Activated T-helper 2 cell treated with anti-CD3 and anti-CD28 coated beads, Interferon-gamma antibody, Interleukin-2, Interleukin-4, amounts not matched to agents 10 μg/mL and 5 μg/mL and 100 μg/mL, durations not matched to agents 14 hours and 24 hours and 36 hours (primary cell): Measurements from ENCODE around the gene RTBDN. TPM values are rescaled to one million over a fixed set of nuclear protein-coding genes. Genes with fewer than 3 reads are reported as not detected.
"Not testable (repeated sequence)": the region's sequence is repeated elsewhere in the genome, so short reads cannot be mapped to it uniquely, and the experiment has no call there.

Source experiments
- DNase-seq: peaks from one replicate; pipeline ENCODE4 v3.0.0; 2021; ENCODE audit warnings: low spot score
- H3K27ac Mint-ChIP-seq: one replicate; pipeline ENCODE4 v1.8.0; 2021; ENCODE audit warnings: mixed read lengths
- H3K27me3 Mint-ChIP-seq: one replicate; pipeline ENCODE4 v1.8.0; 2021; ENCODE audit warnings: low read depth, mixed read lengths
- H3K36me3 Mint-ChIP-seq: one replicate; pipeline ENCODE4 v1.8.0; 2021; ENCODE audit warnings: low read depth, mixed read lengths
- H3K4me1 Mint-ChIP-seq: one replicate; pipeline ENCODE4 v1.8.0; 2021; ENCODE audit warnings: low read depth, mixed read lengths
- H3K4me3 Mint-ChIP-seq: one replicate; pipeline ENCODE4 v1.8.0; 2021; ENCODE audit warnings: low read depth, mild to moderate bottlenecking, moderate library complexity, mixed read lengths
- H3K9me3 Mint-ChIP-seq: one replicate; pipeline ENCODE4 v1.8.0; 2021; ENCODE audit warnings: mixed read lengths
- intact Hi-C: fragments of 100-400 bp; cut with micrococcal nuclease; formaldehyde crosslinking; loops from one replicate; pipeline ENCODE4 v1.15.1; 2023
- total RNA-seq: library from RNA; stranded (reverse); gene quantifications from 2 replicates; pipeline ENCODE4 v1.2.3, GENCODE V29; 2022

The RTBDN gene
- total RNA-seq, 1 donor from 2014 or later = not detected

GRCh38 chr19:12800466-12800770 lies 34.0 kb downstream of the RTBDN start:
- H3K27me3 Mint-ChIP-seq = no peaks in the 10 kb centered on the region
- peaks cover 25% of the 10 kb centered on the region for H3K4me1 Mint-ChIP-seq
- no peak for DNase-seq
- H3K27ac Mint-ChIP-seq = peak overlapping the region; percentile 87
- intact Hi-C loops = no loop called here
- H3K9me3 Mint-ChIP-seq = no peaks in the 10 kb centered on the region
- H3K4me3 Mint-ChIP-seq = peak overlapping the region; percentile 91
- H3K36me3 Mint-ChIP-seq = peaks cover 34% of the 10 kb centered on the region

GRCh38 chr19:12799742-12800465 lies 34.5 kb downstream of the RTBDN start:
- Mint-ChIP-seq H3K27ac (no peak overlapping the region), H3K27me3 (no peaks in the 10 kb centered on the region), H3K9me3 (no peaks in the 10 kb centered on the region), H3K4me3 (peak overlapping the region; percentile 91), H3K4me1 (peaks cover 25% of the 10 kb centered on the region), H3K36me3 (peaks cover 34% of the 10 kb centered on the region)
- intact Hi-C loops = no loop called here
- DNase-seq = no peak

GRCh38 chr19:12797607-12798006 lies 36.8 kb downstream of the RTBDN start:
- H3K4me3 Mint-ChIP-seq, H3K27ac Mint-ChIP-seq, DNase-seq, H3K27me3 Mint-ChIP-seq, intact Hi-C loops, H3K9me3 Mint-ChIP-seq: not testable (repeated sequence)
- Mint-ChIP-seq H3K4me1 (peaks cover 32% of the 10 kb centered on the region), H3K36me3 (peaks cover 42% of the 10 kb centered on the region)

- intact Hi-C loops = no loop called here
- no peak overlapping the region for H3K27ac Mint-ChIP-seq
- peaks cover 28% of the 10 kb centered on the region for H3K4me1 Mint-ChIP-seq
- no peak for DNase-seq
- peaks cover 46% of the 10 kb centered on the region for H3K36me3 Mint-ChIP-seq
- no peaks in the 10 kb centered on the region for H3K27me3 Mint-ChIP-seq
- no peak overlapping the region for H3K4me3 Mint-ChIP-seq
- no peaks in the 10 kb centered on the region for H3K9me3 Mint-ChIP-seq
Observed at GRCh38 chr19:12797141-12797587, 37.2 kb downstream of the RTBDN start.

- peaks cover 52% of the 10 kb centered on the region for H3K36me3 Mint-ChIP-seq
- H3K9me3 Mint-ChIP-seq = no peaks in the 10 kb centered on the region
- no peaks in the 10 kb centered on the region for H3K27me3 Mint-ChIP-seq
- peak overlapping the region; percentile 68 for H3K4me3 Mint-ChIP-seq
- DNase-seq = peak; percentile 73
- peaks cover 26% of the 10 kb centered on the region for H3K4me1 Mint-ChIP-seq
- H3K27ac Mint-ChIP-seq = peak overlapping the region; percentile 75
- intact Hi-C loops = loop anchor here (1.0 kb wide), 3 partner anchors 19 to 36 kb away; no protein-coding TSS in a partner anchor
Observed at GRCh38 chr19:12796146-12797071, 38.0 kb downstream of the RTBDN start.

GRCh38 chr19:12794971-12795381 lies 39.4 kb downstream of the RTBDN start:
- H3K4me3 Mint-ChIP-seq = peak overlapping the region; percentile 73
- H3K27ac Mint-ChIP-seq = peak overlapping the region; percentile 91
- peaks cover 26% of the 10 kb centered on the region for H3K4me1 Mint-ChIP-seq
- DNase-seq = no peak
- no peaks in the 10 kb centered on the region for H3K27me3 Mint-ChIP-seq
- intact Hi-C loops = loop anchor here (5.0 kb wide), 4 partner anchors 63 to 1042 kb away; partner anchors contain the start of genes CALR, DHPS and TRIR
- peaks cover 40% of the 10 kb centered on the region for H3K36me3 Mint-ChIP-seq
- H3K9me3 Mint-ChIP-seq = no peaks in the 10 kb centered on the region

- H3K4me1 Mint-ChIP-seq = peaks cover 26% of the 10 kb centered on the region
- no peaks in the 10 kb centered on the region for H3K9me3 Mint-ChIP-seq
- peak overlapping the region; percentile 91 for H3K27ac Mint-ChIP-seq
- H3K27me3 Mint-ChIP-seq = no peaks in the 10 kb centered on the region
- intact Hi-C loops = loop anchor here (5.0 kb wide), 4 partner anchors 62 to 1043 kb away; partner anchors contain the start of genes CALR, DHPS and TRIR
- peak overlapping the region; percentile 73 for H3K4me3 Mint-ChIP-seq
- DNase-seq = no peak
- H3K36me3 Mint-ChIP-seq = peaks cover 33% of the 10 kb centered on the region
Observed at GRCh38 chr19:12794196-12794941, 40.0 kb downstream of the RTBDN start.

GRCh38 chr19:12793290-12794195 lies 40.8 kb downstream of the RTBDN start:
- peak; percentile 93 for DNase-seq
- Mint-ChIP-seq H3K27ac (peak overlapping the region; percentile 97), H3K36me3 (peaks cover 30% of the 10 kb centered on the region), H3K4me1 (peaks cover 34% of the 10 kb centered on the region), H3K9me3 (no peaks in the 10 kb centered on the region), H3K27me3 (no peaks in the 10 kb centered on the region), H3K4me3 (peak overlapping the region; percentile 95)
- intact Hi-C loops = loop anchor here (5.0 kb wide), 4 partner anchors 61 to 1044 kb away; partner anchors contain the start of genes CALR, DHPS and TRIR

- no peak for DNase-seq
- Mint-ChIP-seq H3K27ac (peak overlapping the region; percentile 97), H3K27me3 (no peaks in the 10 kb centered on the region), H3K36me3 (peaks cover 29% of the 10 kb centered on the region), H3K4me1 (peaks cover 35% of the 10 kb centered on the region), H3K9me3 (no peaks in the 10 kb centered on the region), H3K4me3 (peak overlapping the region; percentile 95)
- intact Hi-C loops = loop anchor here (5.0 kb wide), 4 partner anchors 61 to 1044 kb away; partner anchors contain the start of genes CALR, DHPS and TRIR
Observed at GRCh38 chr19:12792853-12793289, 41.5 kb downstream of the RTBDN start.

GRCh38 chr19:12792051-12792852 lies 42.1 kb downstream of the RTBDN start:
- peaks cover 28% of the 10 kb centered on the region for H3K36me3 Mint-ChIP-seq
- peak; percentile 80 for DNase-seq
- no peaks in the 10 kb centered on the region for H3K27me3 Mint-ChIP-seq
- H3K9me3 Mint-ChIP-seq = no peaks in the 10 kb centered on the region
- peak overlapping the region; percentile 90 for H3K27ac Mint-ChIP-seq
- peaks cover 35% of the 10 kb centered on the region for H3K4me1 Mint-ChIP-seq
- peak overlapping the region; percentile 95 for H3K4me3 Mint-ChIP-seq
- intact Hi-C loops = loop anchor here (5.0 kb wide), 4 partner anchors 60 to 1045 kb away; partner anchors contain the start of genes CALR, DHPS and TRIR
